ENCODE results near the gene RAB44.

Gene RAB44

DNA sequence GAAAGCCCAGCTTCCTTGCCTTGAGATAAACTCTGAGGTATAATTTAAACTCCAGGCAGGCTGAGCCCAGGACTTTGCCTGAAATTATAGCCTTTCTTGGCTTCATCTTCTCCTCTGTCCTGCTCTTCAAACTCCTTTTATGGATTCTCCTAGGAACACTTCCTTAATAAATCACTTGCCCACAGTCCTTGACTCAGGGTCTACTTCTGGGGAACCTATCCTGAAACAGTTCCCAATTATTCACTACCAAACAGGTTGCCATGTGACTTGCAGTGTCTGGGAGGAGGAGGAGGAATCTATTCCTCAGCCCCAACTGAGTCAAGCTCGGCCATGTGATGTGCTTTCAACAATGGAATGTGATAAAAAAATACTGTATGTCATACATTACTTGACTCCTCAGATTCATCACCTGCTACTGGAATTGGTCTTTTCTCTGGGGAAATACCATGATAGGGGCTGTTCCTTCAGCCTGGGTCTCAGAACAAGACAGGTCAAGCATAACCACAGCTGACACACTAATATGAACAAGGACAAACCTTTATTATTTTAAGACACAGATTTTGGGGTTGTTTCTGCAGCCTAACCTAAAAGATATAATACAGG, 39.6 kb upstream of the RAB44 start:
- Histone ChIP-seq H3K36me3 (ENCODE audit: control insufficient read depth, insufficient read depth, low read length) (no peaks in the 10 kb centered on the region), H3K4me1 (ENCODE audit: control insufficient read depth, insufficient read depth, low read length, poor library complexity, severe bottlenecking) (peaks cover 3% of the 10 kb centered on the region), H3K4me3 (ENCODE audit: extremely low read depth, insufficient read depth, low read length, poor library complexity, severe bottlenecking) (no peak overlapping the region), H3K27ac (ENCODE audit: low read depth, low read length, severe bottlenecking) (no peak overlapping the region), H3K9me3 (ENCODE audit: control insufficient read depth, low read length) (no peaks in the 10 kb centered on the region)
- no CpG with 5 or more reads among the region's 1 CpG for WGBS, 2 experiments (ENCODE audit: insufficient coverage in 2 of 2)

DNA sequence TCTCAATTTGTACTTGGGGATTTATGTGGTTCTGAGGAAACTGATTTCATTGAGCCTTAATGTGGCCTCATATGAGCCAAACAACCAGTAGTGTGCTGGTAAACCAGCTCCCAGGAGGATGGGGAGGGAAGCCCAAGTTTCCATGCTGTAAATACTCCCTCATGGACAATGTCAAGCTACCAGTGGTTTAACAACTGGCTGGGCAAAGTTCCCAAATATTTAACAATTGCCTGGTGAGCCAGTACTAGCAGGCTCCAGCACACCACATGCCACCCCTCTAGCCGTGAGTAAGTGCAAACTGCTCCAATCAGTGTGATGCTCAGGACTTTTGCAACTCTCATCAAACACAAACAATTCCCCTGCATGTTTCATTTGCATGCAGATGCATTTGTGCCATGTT, 38.4 kb upstream of the RAB44 start:
- Histone ChIP-seq H3K4me3 (ENCODE audit: extremely low read depth, insufficient read depth, low read length, poor library complexity, severe bottlenecking) (no peak overlapping the region), H3K4me1 (ENCODE audit: control insufficient read depth, insufficient read depth, low read length, poor library complexity, severe bottlenecking) (peaks cover 5% of the 10 kb centered on the region), H3K36me3 (ENCODE audit: control insufficient read depth, insufficient read depth, low read length) (no peaks in the 10 kb centered on the region), H3K9me3 (ENCODE audit: control insufficient read depth, low read length) (no peaks in the 10 kb centered on the region), H3K27ac (ENCODE audit: low read depth, low read length, severe bottlenecking) (no peak overlapping the region)
- WGBS, 2 experiments (ENCODE audit: insufficient coverage in 2 of 2): 76 to 80% methylated on average over 1 of the region's 1 CpG

DNA sequence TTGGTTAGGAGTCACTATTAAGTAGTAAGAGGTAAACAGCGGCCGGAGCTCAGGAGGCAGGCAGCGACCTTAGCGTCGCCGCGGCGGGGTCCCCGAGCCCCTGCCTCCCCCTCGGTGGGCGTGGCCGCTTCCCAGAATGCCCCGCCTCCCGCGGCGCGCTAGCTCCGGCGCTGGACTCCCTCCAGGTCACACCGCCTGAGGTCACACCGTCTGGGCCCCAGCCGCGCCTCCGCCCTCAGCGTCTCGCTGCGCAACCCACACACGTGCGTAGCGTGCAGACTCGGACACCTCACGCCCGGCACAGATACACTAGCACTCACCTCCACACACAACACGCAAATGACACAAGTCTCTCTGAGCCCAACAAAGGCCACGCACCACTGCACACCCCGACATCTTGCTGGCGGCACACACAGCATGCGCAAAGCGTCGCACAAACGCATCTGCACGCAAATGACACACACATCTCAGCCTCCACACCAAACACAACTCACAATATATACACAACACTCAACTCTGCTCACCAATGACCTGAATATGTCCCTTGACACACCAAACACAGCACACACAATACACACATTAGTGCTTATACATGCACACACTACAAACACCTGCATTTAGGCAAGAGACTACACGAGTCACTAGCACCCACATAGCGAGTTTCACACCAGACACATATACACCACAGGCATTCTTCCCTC, 36.7 kb upstream of the RAB44 start:
- WGBS, 2 experiments (ENCODE audit: insufficient coverage in 2 of 2): 89 to 90% methylated on average over 30 to 36 of the region's 44 CpGs
- Histone ChIP-seq H3K27ac (ENCODE audit: low read depth, low read length, severe bottlenecking) (no peak overlapping the region), H3K4me3 (ENCODE audit: extremely low read depth, insufficient read depth, low read length, poor library complexity, severe bottlenecking) (no peak overlapping the region), H3K36me3 (ENCODE audit: control insufficient read depth, insufficient read depth, low read length) (no peaks in the 10 kb centered on the region), H3K4me1 (ENCODE audit: control insufficient read depth, insufficient read depth, low read length, poor library complexity, severe bottlenecking) (peaks cover 5% of the 10 kb centered on the region), H3K9me3 (ENCODE audit: control insufficient read depth, low read length) (no peaks in the 10 kb centered on the region)

DNA sequence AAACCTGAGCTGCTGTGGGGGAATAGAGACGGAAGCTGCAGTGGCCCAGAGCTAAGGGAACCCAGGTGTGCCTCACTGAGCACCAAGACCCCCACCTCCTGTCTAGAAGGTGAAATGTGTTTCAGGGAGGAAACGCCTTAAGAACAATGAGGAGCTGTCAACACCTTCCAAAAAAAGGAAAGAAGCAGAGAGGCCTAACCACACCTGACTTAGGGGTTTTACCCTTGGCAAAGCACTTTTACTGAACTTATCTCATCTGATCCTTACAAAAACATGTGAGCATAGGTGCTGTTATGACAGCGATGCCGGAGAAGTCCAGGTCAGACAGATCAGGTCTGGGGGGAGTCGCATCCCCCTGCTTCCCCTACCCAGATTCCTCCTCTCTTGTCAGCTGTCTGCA, 35.2 kb upstream of the RAB44 start:
- no peak overlapping the region for H3K4me3 ChIP-seq (ENCODE audit: extremely low read depth, insufficient read depth, low read length, poor library complexity, severe bottlenecking)
- 91 to 92% methylated on average over 4 to 5 of the region's 5 CpGs for WGBS, 2 experiments (ENCODE audit: insufficient coverage in 2 of 2)
- H3K9me3 ChIP-seq (ENCODE audit: control insufficient read depth, low read length): no peaks in the 10 kb centered on the region
- H3K27ac ChIP-seq (ENCODE audit: low read depth, low read length, severe bottlenecking): no peak overlapping the region
- H3K36me3 ChIP-seq (ENCODE audit: control insufficient read depth, insufficient read depth, low read length): no peaks in the 10 kb centered on the region
- H3K4me1 ChIP-seq (ENCODE audit: control insufficient read depth, insufficient read depth, low read length, poor library complexity, severe bottlenecking): peaks cover 17% of the 10 kb centered on the region

DNA sequence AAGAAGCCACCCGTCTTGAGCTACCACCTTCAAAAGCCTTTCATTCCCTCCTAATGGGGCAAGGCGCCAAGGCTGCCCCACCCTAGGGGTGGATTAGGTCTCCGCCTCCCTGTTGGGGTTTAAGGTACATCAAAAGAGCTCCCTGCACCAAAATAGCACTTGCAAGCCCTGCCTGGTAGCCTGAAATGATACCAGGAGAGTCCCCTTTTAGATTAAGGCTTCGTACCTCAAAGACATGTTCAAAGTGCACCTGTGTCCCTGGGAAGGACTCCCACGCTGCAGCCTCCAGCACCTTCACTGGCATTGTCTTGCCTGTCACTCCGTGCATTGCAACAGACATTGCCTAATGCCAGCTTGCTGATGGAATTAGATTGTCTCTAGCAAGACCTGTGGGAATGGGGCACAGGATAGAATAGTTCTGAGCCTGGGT, 34.8 kb upstream of the RAB44 start:
- H3K9me3 ChIP-seq (ENCODE audit: control insufficient read depth, low read length): no peaks in the 10 kb centered on the region
- no peak overlapping the region for H3K27ac ChIP-seq (ENCODE audit: low read depth, low read length, severe bottlenecking)
- WGBS, 2 experiments (ENCODE audit: insufficient coverage in 2 of 2): 66 to 82% methylated on average over 3 of the region's 6 CpGs
- peaks cover 21% of the 10 kb centered on the region for H3K4me1 ChIP-seq (ENCODE audit: control insufficient read depth, insufficient read depth, low read length, poor library complexity, severe bottlenecking)
- H3K36me3 ChIP-seq (ENCODE audit: control insufficient read depth, insufficient read depth, low read length): no peaks in the 10 kb centered on the region
- no peak overlapping the region for H3K4me3 ChIP-seq (ENCODE audit: extremely low read depth, insufficient read depth, low read length, poor library complexity, severe bottlenecking)

DNA sequence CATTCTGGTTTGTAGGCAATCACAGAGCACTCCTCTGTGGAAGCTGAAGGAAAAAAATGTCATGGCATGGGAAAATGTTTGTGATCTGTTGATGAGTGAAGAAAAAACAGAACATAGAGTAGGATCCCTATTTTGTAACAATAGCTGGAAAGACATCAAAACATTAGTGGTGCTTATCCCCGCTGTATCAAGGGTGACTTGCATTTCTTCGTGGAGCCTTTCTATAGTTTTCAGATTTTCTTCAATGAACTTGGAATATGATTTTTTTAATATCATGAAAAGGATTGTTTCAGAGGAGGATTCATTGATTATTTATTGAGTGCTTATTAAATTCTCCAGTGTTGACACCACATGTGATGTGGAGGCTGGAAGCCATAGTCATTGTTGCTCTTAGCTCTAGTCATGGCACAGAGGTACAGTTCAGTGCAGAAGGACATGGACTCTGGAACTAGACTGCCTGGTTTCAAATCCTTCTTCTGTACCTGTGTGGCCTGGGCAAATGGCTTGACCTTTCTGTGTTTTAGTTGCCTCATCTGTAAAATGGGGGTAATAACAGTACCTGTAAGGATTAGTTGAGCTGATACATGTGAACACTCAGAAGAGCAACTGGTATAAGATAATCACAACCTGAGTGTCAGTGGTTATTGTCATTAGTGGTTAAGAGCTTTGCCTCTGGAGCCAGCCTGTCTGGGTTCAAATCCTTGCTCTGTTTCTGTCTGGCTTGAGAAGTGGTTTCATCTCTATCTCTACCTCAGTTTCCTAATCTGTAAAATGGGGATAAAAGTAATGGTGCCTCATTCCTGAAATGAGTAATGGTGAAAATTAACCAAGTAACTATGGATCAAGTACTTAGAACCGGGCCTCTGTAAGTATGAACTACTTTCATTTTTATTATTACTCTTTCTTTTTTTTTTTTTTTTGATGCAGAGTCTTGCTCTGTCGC, 33.9 kb upstream of the RAB44 start:
- H3K36me3 ChIP-seq (ENCODE audit: control insufficient read depth, insufficient read depth, low read length): no peaks in the 10 kb centered on the region
- H3K27ac ChIP-seq (ENCODE audit: low read depth, low read length, severe bottlenecking): no peak overlapping the region
- H3K4me1 ChIP-seq (ENCODE audit: control insufficient read depth, insufficient read depth, low read length, poor library complexity, severe bottlenecking): peaks cover 25% of the 10 kb centered on the region
- no peak overlapping the region for H3K4me3 ChIP-seq (ENCODE audit: extremely low read depth, insufficient read depth, low read length, poor library complexity, severe bottlenecking)
- 96 to 100% methylated on average over 3 of the region's 4 CpGs for WGBS, 2 experiments (ENCODE audit: insufficient coverage in 2 of 2)
- no peaks in the 10 kb centered on the region for H3K9me3 ChIP-seq (ENCODE audit: control insufficient read depth, low read length)

DNA sequence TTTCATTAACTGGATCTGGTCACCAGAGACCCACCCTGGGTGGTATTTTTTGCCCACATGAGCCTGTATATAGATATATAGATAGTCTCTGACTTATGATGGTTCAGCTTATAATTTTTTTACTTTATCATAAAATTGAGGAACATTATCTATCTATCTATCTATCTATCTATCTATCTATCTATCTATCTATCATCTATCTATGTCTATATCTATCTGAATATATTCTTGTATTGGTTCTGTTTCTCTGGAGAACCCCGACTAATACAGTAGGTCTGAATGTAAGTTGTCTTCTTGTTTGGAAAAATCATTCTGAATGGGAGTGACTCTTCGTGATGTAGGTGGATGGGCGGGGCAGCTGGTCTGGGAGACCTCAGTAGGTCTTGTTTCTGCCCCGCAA, 32.4 kb upstream of the RAB44 start:
- H3K4me3 ChIP-seq (ENCODE audit: extremely low read depth, insufficient read depth, low read length, poor library complexity, severe bottlenecking): no peak overlapping the region
- WGBS, 2 experiments (ENCODE audit: insufficient coverage in 2 of 2): 97 to 100% methylated on average over 2 to 3 of the region's 4 CpGs
- H3K4me1 ChIP-seq (ENCODE audit: control insufficient read depth, insufficient read depth, low read length, poor library complexity, severe bottlenecking): peaks cover 25% of the 10 kb centered on the region
- no peaks in the 10 kb centered on the region for H3K9me3 ChIP-seq (ENCODE audit: control insufficient read depth, low read length)
- no peaks in the 10 kb centered on the region for H3K36me3 ChIP-seq (ENCODE audit: control insufficient read depth, insufficient read depth, low read length)
- no peak overlapping the region for H3K27ac ChIP-seq (ENCODE audit: low read depth, low read length, severe bottlenecking)

DNA sequence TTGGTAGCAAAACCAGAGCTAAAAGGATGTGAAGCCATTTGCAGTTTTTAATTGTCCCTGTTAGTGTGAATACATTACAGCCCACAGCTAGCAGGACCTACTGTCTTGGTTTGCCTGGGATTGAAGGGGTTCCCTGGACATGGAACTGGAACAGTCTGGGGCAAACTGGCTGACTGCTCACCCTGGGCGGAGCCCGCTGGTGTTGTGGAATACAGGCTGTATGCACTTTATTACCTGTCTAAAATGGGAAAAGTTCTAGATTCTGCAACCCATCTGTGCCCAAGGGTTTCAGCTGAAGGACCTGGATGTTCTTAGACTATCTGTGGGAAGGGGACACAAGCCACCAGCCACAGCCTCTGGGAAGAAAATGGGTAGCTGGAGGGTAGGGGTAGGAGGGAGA, 31.3 kb upstream of the RAB44 start:
- Histone ChIP-seq H3K4me1 (ENCODE audit: control insufficient read depth, insufficient read depth, low read length, poor library complexity, severe bottlenecking) (peaks cover 25% of the 10 kb centered on the region), H3K27ac (ENCODE audit: low read depth, low read length, severe bottlenecking) (peak overlapping the region; percentile 91), H3K36me3 (ENCODE audit: control insufficient read depth, insufficient read depth, low read length) (no peaks in the 10 kb centered on the region), H3K4me3 (ENCODE audit: extremely low read depth, insufficient read depth, low read length, poor library complexity, severe bottlenecking) (no peak overlapping the region), H3K9me3 (ENCODE audit: control insufficient read depth, low read length) (no peaks in the 10 kb centered on the region)
- no CpG with 5 or more reads among the region's 2 CpGs for WGBS, 2 experiments (ENCODE audit: insufficient coverage in 2 of 2)

DNA sequence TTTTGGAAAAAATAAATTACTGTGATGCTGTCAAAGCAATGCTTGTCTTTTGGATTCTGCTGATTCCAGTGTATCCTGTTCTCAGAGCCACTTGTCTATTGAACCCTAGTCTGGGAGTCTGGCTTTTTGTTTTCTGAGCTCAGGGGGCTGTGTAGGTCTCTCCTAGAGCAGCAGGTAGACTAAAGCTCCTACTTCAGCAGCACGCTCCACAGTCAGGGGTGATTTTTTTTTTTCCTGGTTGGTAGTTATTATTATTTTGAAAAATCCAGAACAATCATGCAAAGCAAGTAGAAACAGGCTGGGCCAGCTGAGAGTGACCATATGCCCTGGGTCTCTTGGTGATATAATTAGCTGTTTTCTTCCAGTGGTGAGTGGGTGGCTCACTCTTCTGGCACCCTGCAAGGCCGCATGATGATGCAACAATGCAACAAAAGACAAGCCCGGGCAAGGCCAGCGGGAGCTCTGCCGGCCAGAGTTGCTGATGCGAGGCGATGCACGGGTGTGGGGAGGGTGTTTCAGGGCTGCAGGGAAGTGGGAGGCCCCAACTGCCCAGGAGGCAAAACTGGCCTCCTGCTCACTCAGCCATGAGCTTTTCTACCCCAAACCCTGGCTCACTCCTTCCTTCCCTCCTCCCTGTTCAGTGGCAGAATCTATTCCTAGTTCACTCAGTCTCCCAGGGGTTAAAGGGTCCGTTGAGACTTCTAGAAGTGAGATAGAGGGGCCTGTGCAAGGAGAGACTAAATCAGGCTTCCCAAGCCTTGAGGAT, 30.6 kb upstream of the RAB44 start:
- Histone ChIP-seq H3K9me3 (ENCODE audit: control insufficient read depth, low read length) (no peaks in the 10 kb centered on the region), H3K4me3 (ENCODE audit: extremely low read depth, insufficient read depth, low read length, poor library complexity, severe bottlenecking) (no peak overlapping the region), H3K27ac (ENCODE audit: low read depth, low read length, severe bottlenecking) (peak overlapping the region; percentile 91), H3K36me3 (ENCODE audit: control insufficient read depth, insufficient read depth, low read length) (no peaks in the 10 kb centered on the region), H3K4me1 (ENCODE audit: control insufficient read depth, insufficient read depth, low read length, poor library complexity, severe bottlenecking) (peaks cover 28% of the 10 kb centered on the region)
- 10% methylated on average over 4 of the region's 9 CpGs for WGBS, 2 experiments (ENCODE audit: insufficient coverage in 2 of 2)

DNA sequence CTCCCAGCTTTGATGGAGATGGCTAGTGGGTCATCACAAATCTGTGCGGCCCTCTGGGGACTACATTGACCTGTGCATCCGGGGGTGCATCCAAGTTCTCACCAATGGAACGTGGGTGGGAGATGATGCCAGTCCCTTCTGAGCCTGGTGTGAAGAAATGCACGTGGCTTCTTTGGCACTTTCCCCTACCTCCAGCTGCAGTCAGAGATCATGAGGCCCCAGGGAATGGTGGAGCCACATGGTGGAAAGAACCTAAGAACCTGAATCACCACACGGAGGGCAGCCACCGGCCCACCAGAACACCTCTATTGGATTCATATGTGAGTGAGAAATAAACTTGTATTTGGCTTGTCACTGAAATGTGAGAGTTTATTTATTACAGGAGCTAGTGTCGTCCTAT, 29.0 kb upstream of the RAB44 start:
- WGBS, 2 experiments (ENCODE audit: insufficient coverage in 2 of 2): 98% methylated on average over 5 of the region's 7 CpGs
- H3K9me3 ChIP-seq (ENCODE audit: control insufficient read depth, low read length): no peaks in the 10 kb centered on the region
- no peak overlapping the region for H3K27ac ChIP-seq (ENCODE audit: low read depth, low read length, severe bottlenecking)

More for the DNA sequence above, 29.0 kb upstream of the RAB44 start:
- no peaks in the 10 kb centered on the region for H3K36me3 ChIP-seq (ENCODE audit: control insufficient read depth, insufficient read depth, low read length)
- H3K4me3 ChIP-seq (ENCODE audit: extremely low read depth, insufficient read depth, low read length, poor library complexity, severe bottlenecking): no peak overlapping the region
- peaks cover 30% of the 10 kb centered on the region for H3K4me1 ChIP-seq (ENCODE audit: control insufficient read depth, insufficient read depth, low read length, poor library complexity, severe bottlenecking)

Data from mesodermal cell (in vitro differentiated cells).